ENCODE data around the gene COL8A1. TPM values are rescaled to one million over a fixed set of nuclear protein-coding genes. Genes with fewer than 3 reads are reported as not detected.
"Not testable (repeated sequence)": the region's sequence is repeated elsewhere in the genome, so short reads cannot be mapped to it uniquely, and the experiment has no call there.

The COL8A1 gene
- total RNA-seq = 14.1 TPM
- long read RNA-seq, full-length matches to known transcripts = 17 of 23 reads
- long read RNA-seq, partial matches to known transcripts = 5 of 23 reads
- long read RNA-seq, other reads (novel, unspliced or antisense) = 1 of 23 reads

- DNase-seq (ENCODE audit: missing footprints) (peak; percentile 75), ATAC-seq (peak; percentile 89)
- intact Hi-C loops (cut with DNase I) = loop anchor here (5.0 to 10.0 kb wide), 2 partner anchors 114 to 134 kb away; no protein-coding TSS in a partner anchor
These were observed at the start of gene COL8A1 for GRCh38 chr3:99638167-99638948. Gene COL8A1, plus strand, starts transcription at chr3:99638594. Its CDS starts 152,089 bp downstream, at chr3:99790683.

DNA sequence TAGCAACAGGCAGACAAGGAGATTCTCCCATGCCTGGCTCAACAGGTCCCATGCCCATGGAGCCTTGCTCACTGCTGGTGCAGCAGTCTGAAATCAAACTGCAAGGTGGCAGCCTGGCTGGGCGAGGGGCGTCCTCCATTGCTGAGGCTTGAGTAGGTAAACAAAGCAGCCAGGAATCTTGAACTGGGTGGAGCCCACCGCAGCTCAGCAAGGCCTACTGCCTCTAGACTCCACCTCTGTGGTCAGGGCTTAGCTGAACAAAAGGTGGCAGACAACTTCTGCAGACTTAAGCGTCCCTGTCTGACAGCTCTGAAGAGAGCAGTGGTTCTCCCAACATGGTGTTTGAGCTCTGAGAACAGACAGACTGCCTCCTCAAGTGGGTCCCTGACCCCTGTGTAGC is 49.2 kb upstream of the COL8A1 start:
- DNase-seq (ENCODE audit: missing footprints); intact Hi-C loops (cut with DNase I): not testable (repeated sequence)

DNA sequence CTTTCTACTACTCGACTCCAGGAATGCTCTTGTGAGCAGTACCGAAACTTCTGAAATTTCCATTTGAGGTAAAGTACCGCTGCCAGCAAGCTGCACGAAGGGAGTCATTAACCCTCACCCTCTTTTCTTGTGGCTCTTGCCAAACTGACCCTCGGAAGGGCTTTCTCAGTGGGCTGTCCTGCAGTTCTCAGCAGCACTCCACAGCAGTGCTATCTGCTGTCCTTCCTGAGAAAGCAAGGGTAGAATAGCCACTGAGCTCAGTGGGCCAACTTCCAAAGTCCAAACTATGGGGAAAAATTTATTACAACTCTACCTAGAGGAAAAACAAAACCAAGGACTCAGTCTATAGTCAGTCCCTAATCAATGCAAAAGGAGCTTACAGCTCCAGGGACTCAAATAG is 38.5 kb upstream of the COL8A1 start:
- DNase-seq (ENCODE audit: missing footprints) (no peak), ATAC-seq (no peak)
- intact Hi-C loops (cut with DNase I) = no loop called here

More for the DNA sequence above, 49.2 kb upstream of the COL8A1 start:
- ATAC-seq = not testable (repeated sequence)

- intact Hi-C loops (cut with DNase I) = no loop called here
- DNase-seq (ENCODE audit: missing footprints) = no peak
- ATAC-seq = no peak
These were observed 36.9 kb upstream of the COL8A1 start for GRCh38 chr3:99601515-99601914.

- intact Hi-C loops (cut with DNase I) = no loop called here
- DNase-seq (ENCODE audit: missing footprints) (no peak), ATAC-seq (no peak)
These were observed 36.2 kb upstream of the COL8A1 start for GRCh38 chr3:99602183-99602582.

- DNase-seq (ENCODE audit: missing footprints) (no peak), ATAC-seq (no peak)
- intact Hi-C loops (cut with DNase I) = no loop called here
These were observed 31.2 kb upstream of the COL8A1 start for GRCh38 chr3:99607151-99607550.

DNA sequence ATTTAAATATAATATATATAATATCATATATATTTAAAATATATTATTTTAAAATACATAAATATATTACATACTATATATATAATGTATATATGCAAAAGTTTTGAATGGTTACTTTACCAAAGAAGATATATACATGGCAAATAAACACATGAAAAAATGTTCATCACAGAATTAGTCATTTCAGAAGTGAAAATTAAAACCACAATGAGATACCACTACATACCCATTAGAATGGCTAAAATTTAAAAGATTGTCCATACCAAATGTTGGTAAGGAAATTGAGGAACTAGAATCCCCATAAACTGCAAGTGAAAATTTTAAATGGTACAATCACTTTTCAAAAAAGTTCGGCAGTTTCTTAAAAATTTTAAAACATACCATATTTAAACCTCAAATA is 23.6 kb upstream of the COL8A1 start:
- ATAC-seq (no peak), DNase-seq (ENCODE audit: missing footprints) (no peak)

DNA sequence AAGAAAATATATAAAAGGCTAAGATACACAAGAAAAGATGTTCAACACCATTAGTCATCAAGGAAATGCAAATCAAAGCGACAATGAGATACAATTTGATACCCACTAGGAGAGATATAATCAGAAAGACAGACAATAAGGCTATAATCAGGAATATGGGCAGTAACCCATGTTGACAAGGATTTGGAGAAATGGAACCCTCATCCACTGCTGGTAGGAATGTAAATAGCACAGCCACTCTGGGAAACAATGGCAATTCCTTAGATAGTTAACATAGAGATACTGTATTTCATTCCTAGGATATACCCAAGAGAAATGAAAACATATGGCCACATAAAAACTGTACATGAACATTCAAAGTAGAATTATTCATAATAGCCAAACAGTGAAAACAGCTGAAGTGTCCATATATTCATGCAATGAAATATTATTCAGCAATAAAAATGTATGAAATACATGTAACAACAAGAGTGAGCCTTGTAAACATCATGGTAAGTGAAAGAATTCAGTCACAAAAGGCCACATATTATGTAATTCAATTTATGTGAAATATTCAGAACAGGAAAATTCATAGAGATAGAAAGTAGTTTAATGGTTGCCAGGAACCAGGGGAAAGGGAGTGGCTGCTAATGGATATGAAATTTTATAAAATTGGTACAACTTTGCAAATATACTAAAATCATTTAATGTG is 18.2 kb upstream of the COL8A1 start:
- ATAC-seq (no peak), DNase-seq (ENCODE audit: missing footprints) (no peak)
- intact Hi-C loops (cut with DNase I) = no loop called here

More for the DNA sequence above, 23.6 kb upstream of the COL8A1 start:
- intact Hi-C loops (cut with DNase I) = no loop called here

DNA sequence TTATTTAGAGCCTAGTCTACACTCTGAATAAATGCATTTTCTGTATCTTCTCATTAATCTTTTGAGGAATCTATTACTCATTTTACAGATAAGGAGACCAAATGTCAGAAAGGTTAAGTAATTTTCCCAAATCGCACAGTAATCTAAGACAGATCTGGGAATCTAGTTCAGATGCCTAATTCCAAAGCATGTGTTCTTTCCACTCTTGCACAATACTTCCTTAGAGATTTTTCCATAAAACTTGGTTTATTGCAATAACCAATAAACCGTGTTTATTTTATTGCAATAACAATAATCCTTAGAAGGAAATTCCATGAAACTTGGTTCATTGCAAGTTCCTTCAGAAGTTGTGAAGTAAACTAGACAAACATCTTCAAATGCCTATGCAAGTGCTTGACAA is 17.4 kb upstream of the COL8A1 start:
- intact Hi-C loops (cut with DNase I) = no loop called here
- ATAC-seq (no peak), DNase-seq (ENCODE audit: missing footprints) (no peak)

DNA sequence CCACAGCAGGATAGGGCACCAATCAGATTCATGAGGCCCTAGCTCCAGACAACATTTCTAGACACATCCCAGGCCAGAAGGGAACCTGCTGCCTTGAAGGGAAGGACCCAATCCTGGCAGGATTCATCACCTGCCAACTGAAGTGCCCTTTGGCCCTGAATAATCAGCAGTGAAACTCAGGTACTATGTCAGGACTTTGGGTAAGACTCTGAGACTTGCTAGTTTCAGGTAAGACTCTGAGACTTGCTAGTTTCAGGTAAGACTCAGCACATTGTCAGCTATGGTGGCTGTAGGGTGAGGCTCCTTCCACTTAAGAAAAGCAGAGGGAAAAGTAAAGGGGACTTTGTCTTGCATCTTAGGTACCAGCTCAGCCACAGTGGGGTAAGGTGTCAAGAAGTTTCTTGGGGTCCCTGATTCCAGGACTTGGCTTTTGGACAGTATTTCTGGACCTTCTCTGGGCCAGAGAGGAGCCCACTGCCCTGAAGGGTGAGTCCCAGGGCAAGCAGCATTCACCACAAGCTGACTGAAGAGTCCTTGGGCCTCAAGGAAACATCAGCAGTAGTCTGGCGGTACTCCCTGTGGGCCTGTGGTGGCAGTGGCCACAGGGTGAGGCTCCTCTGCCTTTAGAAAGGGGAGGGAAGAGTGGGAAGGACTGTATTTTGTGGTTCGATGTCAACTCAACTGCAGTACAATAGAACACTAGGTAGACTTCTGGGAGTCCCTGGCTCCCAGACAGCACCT is 13.7 kb upstream of the COL8A1 start:
- DNase-seq (ENCODE audit: missing footprints) (no peak), ATAC-seq (no peak)
- intact Hi-C loops (cut with DNase I) = no loop called here

- DNase-seq (ENCODE audit: missing footprints) = no peak
- no peak for ATAC-seq
- intact Hi-C loops (cut with DNase I) = no loop called here
These were observed 13.2 kb upstream of the COL8A1 start for GRCh38 chr3:99625237-99625622.

- DNase-seq (ENCODE audit: missing footprints) = no peak
- intact Hi-C loops (cut with DNase I) = no loop called here
- ATAC-seq = no peak
These were observed 12.6 kb upstream of the COL8A1 start for GRCh38 chr3:99625643-99626416.

GRCh38 chr3:99626417-99626788 is 12.0 kb upstream of the COL8A1 start:
- DNase-seq (ENCODE audit: missing footprints) (no peak), ATAC-seq (no peak)

GRCh38 chr3:99627062-99627826 is 11.2 kb upstream of the COL8A1 start:
- DNase-seq (ENCODE audit: missing footprints) (no peak), ATAC-seq (no peak)
- intact Hi-C loops (cut with DNase I) = no loop called here

More at GRCh38 chr3:99626417-99626788, 12.0 kb upstream of the COL8A1 start:
- intact Hi-C loops (cut with DNase I) = no loop called here

DNA sequence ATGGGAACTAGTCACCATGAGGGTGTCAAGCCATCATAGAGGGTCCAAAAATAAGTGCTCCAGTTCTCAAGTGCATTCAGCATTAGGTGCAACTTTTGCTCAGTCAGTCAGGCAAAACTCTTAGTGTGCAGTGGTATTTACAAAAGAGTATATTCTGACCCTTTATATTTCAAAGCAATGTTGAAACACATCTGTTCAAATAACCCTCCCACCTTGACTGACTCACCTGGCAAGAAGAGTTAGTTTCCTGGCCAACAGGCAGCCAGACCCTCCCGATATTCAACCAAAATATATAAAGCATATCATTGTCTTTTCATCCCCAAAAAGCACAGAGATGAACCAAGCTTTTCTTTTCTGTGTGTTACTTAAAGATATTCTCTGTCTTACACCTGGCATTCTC is 7.6 kb upstream of the COL8A1 start:
- DNase-seq (ENCODE audit: missing footprints) = no peak
- ATAC-seq = no peak
- intact Hi-C loops (cut with DNase I) = loop anchor here (10.0 kb wide), 1 partner anchor 126 kb away; no protein-coding TSS in a partner anchor

DNA sequence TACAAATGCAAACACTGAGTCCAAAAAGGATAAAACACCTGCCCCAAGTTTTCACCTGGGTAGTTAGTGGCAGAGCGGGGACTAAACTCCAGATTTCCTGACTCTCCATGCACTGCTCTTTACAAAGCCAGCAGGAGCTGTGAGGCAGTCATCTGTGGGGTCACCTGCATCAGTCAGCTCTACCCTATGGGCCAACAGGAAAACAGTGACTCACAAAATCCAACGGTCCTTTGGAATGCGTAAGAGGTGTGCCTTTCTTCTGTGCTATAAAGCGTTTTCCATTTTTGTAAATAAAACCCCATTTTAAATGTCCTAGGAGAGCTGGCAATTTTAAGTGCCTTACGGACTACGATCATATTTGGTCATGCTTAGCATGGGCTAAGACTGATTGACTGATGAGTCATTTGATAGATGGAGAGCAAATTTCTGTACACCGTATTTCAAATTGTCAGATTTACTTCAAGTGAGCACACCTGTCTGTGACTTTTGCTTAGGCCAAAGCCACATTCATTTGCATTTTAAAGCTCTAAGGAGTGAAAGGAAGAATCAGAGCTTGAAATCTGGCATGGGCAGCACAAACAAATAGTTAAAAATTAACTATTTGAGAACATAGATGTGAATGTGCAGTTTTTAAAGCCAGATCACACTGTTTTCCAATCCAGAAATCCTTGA is 4.4 kb upstream of the COL8A1 start:
- DNase-seq (ENCODE audit: missing footprints) (no peak), ATAC-seq (no peak)
- intact Hi-C loops (cut with DNase I) = loop anchor here (10.0 kb wide), 1 partner anchor 129 kb away; no protein-coding TSS in a partner anchor

DNA sequence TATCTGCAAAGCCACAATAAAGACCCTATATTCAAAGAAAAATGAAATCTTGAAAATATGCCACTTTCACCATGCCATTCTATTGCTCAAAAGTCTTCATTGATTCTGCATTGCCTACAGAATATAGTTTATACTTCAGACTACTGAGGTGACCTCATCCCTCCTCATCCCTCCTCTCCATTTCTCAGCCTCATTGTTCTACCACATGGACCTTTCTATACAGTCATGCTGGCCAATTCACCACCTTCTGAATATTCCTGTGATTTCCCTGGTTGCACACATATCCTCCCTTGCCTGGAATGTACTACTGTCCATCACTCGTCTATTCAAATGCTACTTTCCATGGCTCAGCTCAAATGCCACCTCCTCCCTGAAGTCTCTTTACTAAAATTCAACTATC is 3.5 kb upstream of the COL8A1 start:
- intact Hi-C loops (cut with DNase I) = loop anchor here (5.0 to 10.0 kb wide), 2 partner anchors 117 to 130 kb away; no protein-coding TSS in a partner anchor
- ATAC-seq = no peak
- DNase-seq (ENCODE audit: missing footprints) = no peak

All from Right ventricle myocardium inferior (tissue), 1 donor.